Measurements from ENCODE around the gene SPAAR.

SPAAR gene

DNA sequence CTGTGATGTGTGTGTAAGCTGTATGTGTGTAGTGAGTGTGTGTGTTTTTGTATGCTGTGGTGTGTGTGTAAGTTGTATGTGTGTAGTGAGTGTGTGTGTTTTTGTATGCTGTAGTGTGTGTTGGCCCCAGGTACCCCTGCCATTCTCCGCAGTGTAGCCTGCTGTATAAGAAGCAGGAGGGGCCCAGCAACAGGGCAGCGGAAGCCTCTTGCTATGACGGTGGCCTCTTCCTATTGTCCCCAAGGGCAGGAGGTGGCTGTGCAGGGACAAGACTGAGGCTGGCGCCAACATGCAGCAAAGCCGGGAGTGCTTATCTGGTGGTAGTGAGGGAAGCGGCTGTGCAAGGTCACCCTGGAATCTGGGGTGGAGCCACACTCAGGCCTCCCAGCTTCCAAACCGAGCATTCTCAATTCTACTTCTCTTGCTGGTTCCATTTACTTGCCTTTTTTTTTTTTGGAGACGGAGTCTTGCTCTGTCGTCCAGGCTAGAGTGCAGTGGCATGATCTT lies 5.1 kb downstream of the SPAAR start:
- DNase-seq (ENCODE audit: low read depth): peak; percentile 52
- H3K4me3 ChIP-seq (replicated peaks; ENCODE audit: low read depth, low read length): no peak overlapping the region
- TF ChIP-seq, protein P1, sequence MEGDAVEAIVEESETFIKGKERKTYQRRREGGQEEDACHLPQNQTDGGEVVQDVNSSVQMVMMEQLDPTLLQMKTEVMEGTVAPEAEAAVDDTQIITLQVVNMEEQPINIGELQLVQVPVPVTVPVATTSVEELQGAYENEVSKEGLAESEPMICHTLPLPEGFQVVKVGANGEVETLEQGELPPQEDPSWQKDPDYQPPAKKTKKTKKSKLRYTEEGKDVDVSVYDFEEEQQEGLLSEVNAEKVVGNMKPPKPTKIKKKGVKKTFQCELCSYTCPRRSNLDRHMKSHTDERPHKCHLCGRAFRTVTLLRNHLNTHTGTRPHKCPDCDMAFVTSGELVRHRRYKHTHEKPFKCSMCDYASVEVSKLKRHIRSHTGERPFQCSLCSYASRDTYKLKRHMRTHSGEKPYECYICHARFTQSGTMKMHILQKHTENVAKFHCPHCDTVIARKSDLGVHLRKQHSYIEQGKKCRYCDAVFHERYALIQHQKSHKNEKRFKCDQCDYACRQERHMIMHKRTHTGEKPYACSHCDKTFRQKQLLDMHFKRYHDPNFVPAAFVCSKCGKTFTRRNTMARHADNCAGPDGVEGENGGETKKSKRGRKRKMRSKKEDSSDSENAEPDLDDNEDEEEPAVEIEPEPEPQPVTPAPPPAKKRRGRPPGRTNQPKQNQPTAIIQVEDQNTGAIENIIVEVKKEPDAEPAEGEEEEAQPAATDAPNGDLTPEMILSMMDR (IDR thresholded peaks at IDR 0.05; ENCODE audit: low read length, missing control alignments): no peak

DNA sequence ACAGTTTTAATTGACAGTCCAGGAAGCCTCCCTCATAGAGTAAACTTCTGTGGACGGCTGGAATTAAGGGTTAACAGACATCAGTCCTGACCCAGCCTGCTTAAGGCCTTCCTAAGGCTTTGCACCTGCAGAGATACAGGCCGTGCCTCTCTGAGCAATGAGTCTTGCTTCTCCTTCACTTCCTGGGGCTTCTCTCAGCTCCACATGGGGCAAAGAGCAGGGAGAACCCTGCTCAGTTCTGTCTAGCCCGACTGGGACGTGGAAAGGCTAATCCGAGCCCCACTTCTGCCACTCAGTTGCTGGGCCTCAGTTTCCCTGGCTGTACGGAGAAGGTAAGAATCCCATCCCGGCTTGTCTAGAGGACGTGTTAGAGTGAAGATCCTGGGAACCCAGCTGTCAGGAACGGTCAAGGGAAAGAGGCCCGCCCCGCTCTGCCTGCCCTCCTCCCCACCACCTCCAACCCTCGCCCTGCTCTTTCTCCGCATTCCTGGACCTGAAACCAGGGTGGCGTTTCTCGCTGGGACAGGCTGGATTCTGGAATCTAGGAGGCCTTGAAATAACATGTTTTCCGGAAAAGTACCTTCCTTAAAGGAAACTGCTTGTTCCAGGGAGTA lies 6.5 kb downstream of the SPAAR start:
- TF ChIP-seq, protein P1 (IDR thresholded peaks at IDR 0.05; ENCODE audit: low read length, missing control alignments): no peak
- DNase-seq (ENCODE audit: low read depth): no peak

DNA sequence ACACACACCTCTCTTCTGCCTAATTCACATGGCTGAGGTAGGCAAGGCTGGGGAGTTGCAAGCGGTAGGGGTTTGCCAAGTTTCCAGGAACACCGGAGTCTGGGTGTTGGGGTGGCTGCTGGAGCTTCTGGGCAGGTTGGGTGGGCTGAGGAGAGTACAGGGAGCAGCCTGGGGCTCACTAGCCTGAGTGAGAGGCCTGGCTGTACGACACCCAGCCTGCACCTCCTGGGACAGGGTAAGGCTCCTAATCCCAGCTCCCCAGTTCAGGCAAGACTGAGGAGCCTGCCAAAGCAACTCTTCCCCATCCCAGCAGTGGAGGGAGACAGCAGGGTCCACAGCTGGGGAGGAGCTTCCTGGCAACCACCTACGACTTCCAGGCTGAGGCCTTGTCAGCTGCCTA lies 8.0 kb downstream of the SPAAR start:
- no peak for DNase-seq (ENCODE audit: low read depth)
- TF ChIP-seq, protein P1 (IDR thresholded peaks at IDR 0.05; ENCODE audit: low read length, missing control alignments): no peak
- H3K4me3 ChIP-seq (replicated peaks; ENCODE audit: low read depth, low read length): no peak overlapping the region

More for the DNA sequence above, 6.5 kb downstream of the SPAAR start:
- no peak overlapping the region for H3K4me3 ChIP-seq (replicated peaks; ENCODE audit: low read depth, low read length)

DNA sequence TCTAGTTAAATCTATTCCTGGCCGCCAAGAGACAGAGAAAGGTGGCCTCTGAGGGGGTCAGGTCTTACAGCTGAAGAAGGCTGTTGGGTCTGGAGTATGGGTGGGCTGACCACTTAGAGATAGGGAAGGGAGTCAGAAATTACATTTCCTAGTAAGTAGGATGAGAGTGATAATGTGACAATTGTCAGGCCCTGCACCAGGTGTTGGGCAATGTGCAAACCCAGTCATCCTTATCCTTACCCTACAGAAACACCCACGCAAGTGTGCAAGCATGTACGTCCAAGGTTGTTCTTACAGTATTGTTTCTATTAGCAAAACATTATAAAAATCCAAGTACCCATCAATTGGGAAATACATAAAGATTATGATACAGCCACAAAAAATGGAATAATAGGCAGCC lies 9.5 kb downstream of the SPAAR start:
- TF ChIP-seq, protein P1 (IDR thresholded peaks at IDR 0.05; ENCODE audit: low read length, missing control alignments): no peak
- DNase-seq (ENCODE audit: low read depth): no peak
- no peak overlapping the region for H3K4me3 ChIP-seq (replicated peaks; ENCODE audit: low read depth, low read length)

DNA sequence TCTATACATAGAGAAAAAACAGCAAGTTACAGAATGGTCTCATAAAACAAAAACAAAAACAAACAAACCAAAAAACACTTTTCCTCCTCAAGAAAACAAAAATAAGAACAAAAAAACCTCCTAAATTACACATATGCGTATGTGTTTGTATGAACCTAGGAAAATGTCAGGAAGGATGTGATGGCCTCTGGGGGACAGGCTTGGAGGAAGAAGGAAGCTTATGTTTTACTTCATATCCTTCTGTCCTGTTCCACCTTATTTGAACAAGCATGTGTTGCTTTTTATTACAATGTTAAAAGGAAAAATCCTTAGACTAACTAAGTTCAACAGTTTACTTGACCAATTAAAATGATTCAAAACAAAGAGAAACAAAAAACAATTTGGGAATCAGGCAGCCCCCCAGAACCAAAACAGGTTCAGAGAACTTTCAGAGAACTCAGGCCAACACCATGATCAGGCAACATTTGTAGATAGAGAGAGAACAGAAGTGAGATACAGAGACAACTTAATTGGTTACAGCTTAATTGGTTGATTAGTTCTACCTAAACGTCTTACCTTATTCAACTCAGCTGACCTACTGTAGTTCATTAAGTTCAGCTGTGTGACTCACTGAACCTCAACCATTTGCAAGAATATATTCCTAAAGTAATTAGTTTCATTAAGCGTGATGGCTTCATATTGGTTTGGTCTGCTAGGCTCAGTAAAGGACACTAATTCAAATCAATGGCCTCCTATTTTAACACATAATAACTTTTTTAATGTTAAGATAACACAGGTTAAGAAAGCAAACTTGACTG lies 10.1 kb downstream of the SPAAR start:
- TF ChIP-seq, protein P1 (IDR thresholded peaks at IDR 0.05; ENCODE audit: low read length, missing control alignments): no peak
- H3K4me3 ChIP-seq (replicated peaks; ENCODE audit: low read depth, low read length): no peak overlapping the region
- DNase-seq (ENCODE audit: low read depth): no peak

DNA sequence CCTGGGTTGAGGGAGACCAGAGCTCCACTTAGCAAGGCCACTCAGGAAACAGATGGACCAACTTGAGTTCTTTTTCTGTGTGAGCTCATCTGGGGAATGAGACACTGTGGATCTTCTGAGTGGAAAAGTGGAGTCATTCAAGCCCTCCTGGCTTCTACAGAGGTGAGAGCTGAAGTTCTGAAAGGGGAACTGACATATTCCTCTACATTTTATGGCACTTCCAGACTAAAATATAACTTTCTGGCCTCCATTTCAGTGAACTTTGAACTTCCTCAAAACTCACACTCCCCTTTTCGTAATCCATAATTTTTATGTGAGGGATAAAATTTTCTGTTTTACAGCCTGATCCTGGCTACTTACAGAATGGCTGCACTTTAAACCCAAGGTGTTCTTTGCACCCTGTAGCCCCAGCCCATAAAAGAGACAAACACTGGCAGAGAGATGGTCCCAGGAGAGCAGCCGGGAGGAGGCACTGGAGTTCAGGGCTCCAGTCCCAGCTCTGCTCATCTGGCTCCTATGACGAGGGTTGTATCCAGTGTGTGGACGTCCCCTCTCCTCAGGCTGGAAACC lies 10.8 kb downstream of the SPAAR start:
- DNase-seq (ENCODE audit: low read depth): no peak
- no peak overlapping the region for H3K4me3 ChIP-seq (replicated peaks; ENCODE audit: low read depth, low read length)
- TF ChIP-seq, protein P1 (IDR thresholded peaks at IDR 0.05; ENCODE audit: low read length, missing control alignments): no peak
